ENCODE data around the gene VSIR.

The VSIR gene

GRCh38 chr10:71736570-71736952, 36.8 kb downstream of the VSIR start:
- no peaks in the 10 kb centered on the region for H3K36me3 ChIP-seq (ENCODE audit: control insufficient read depth, insufficient read depth, low read length)
- no peak overlapping the region for H3K4me3 ChIP-seq (ENCODE audit: low read length)
- peak overlapping the region; percentile 45 for H3K9ac ChIP-seq (ENCODE audit: low read length)
- no peaks in the 10 kb centered on the region for H3K27me3 ChIP-seq (ENCODE audit: control insufficient read depth, insufficient read depth, low read length)
- peaks cover 42% of the 10 kb centered on the region for H3K4me1 ChIP-seq (ENCODE audit: control insufficient read depth, insufficient read depth, low read length)
- H3K9me3 ChIP-seq (ENCODE audit: control insufficient read depth, low read length) = no peaks in the 10 kb centered on the region

GRCh38 chr10:71735709-71736569, 37.4 kb downstream of the VSIR start:
- peak overlapping the region; percentile 45 for H3K9ac ChIP-seq (ENCODE audit: low read length)

GRCh38 chr10:71734797-71735196, 38.5 kb downstream of the VSIR start:
- Histone ChIP-seq H3K27me3 (ENCODE audit: control insufficient read depth, insufficient read depth, low read length) (no peaks in the 10 kb centered on the region), H3K9me3 (ENCODE audit: control insufficient read depth, low read length) (no peaks in the 10 kb centered on the region), H3K4me1 (ENCODE audit: control insufficient read depth, insufficient read depth, low read length) (peaks cover 35% of the 10 kb centered on the region), H3K4me3 (ENCODE audit: low read length) (no peak overlapping the region), H3K9ac (ENCODE audit: low read length) (no peak overlapping the region), H3K36me3 (ENCODE audit: control insufficient read depth, insufficient read depth, low read length) (no peaks in the 10 kb centered on the region)

More at GRCh38 chr10:71735709-71736569, 37.4 kb downstream of the VSIR start:
- peaks cover 42% of the 10 kb centered on the region for H3K4me1 ChIP-seq (ENCODE audit: control insufficient read depth, insufficient read depth, low read length)
- H3K36me3 ChIP-seq (ENCODE audit: control insufficient read depth, insufficient read depth, low read length) = no peaks in the 10 kb centered on the region
- no peaks in the 10 kb centered on the region for H3K9me3 ChIP-seq (ENCODE audit: control insufficient read depth, low read length)
- no peak overlapping the region for H3K4me3 ChIP-seq (ENCODE audit: low read length)
- no peaks in the 10 kb centered on the region for H3K27me3 ChIP-seq (ENCODE audit: control insufficient read depth, insufficient read depth, low read length)

GRCh38 chr10:71731791-71732190, 41.5 kb downstream of the VSIR start:
- no peak overlapping the region for H3K4me3 ChIP-seq (ENCODE audit: low read length)
- H3K27me3 ChIP-seq (ENCODE audit: control insufficient read depth, insufficient read depth, low read length) = no peaks in the 10 kb centered on the region
- H3K4me1 ChIP-seq (ENCODE audit: control insufficient read depth, insufficient read depth, low read length) = peaks cover 44% of the 10 kb centered on the region
- H3K36me3 ChIP-seq (ENCODE audit: control insufficient read depth, insufficient read depth, low read length) = no peaks in the 10 kb centered on the region
- no peak overlapping the region for H3K9ac ChIP-seq (ENCODE audit: low read length)
- no peaks in the 10 kb centered on the region for H3K9me3 ChIP-seq (ENCODE audit: control insufficient read depth, low read length)

DNA sequence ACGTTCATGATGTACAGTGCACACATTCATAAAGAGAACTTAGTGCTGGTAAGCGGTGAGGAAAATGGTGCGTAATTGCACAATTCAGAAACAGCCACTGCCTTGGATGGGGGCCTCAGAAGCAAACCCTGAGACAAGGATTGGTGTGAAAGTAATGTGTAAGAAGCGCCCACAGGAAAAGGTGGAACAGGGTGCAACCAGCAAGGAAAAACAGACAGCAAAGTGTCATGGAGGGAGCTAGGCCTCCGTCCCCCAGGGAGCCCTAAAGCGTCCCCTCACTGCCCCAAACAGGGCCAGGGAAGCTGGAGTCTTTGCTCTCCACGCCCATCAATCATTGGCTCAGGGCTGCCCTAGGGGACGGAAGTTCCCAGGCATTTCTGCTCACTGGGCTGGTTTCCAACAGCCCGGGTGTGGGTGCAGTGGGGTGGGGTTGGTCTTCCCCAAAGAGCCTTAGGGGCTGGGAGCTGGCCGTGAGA, 44.1 kb downstream of the VSIR start:
- H3K4me3 ChIP-seq (ENCODE audit: low read length) = no peak overlapping the region
- H3K9ac ChIP-seq (ENCODE audit: low read length) = no peak overlapping the region
- peaks cover 43% of the 10 kb centered on the region for H3K4me1 ChIP-seq (ENCODE audit: control insufficient read depth, insufficient read depth, low read length)
- H3K36me3 ChIP-seq (ENCODE audit: control insufficient read depth, insufficient read depth, low read length) = no peaks in the 10 kb centered on the region
- no peaks in the 10 kb centered on the region for H3K27me3 ChIP-seq (ENCODE audit: control insufficient read depth, insufficient read depth, low read length)
- H3K9me3 ChIP-seq (ENCODE audit: control insufficient read depth, low read length) = no peaks in the 10 kb centered on the region

DNA sequence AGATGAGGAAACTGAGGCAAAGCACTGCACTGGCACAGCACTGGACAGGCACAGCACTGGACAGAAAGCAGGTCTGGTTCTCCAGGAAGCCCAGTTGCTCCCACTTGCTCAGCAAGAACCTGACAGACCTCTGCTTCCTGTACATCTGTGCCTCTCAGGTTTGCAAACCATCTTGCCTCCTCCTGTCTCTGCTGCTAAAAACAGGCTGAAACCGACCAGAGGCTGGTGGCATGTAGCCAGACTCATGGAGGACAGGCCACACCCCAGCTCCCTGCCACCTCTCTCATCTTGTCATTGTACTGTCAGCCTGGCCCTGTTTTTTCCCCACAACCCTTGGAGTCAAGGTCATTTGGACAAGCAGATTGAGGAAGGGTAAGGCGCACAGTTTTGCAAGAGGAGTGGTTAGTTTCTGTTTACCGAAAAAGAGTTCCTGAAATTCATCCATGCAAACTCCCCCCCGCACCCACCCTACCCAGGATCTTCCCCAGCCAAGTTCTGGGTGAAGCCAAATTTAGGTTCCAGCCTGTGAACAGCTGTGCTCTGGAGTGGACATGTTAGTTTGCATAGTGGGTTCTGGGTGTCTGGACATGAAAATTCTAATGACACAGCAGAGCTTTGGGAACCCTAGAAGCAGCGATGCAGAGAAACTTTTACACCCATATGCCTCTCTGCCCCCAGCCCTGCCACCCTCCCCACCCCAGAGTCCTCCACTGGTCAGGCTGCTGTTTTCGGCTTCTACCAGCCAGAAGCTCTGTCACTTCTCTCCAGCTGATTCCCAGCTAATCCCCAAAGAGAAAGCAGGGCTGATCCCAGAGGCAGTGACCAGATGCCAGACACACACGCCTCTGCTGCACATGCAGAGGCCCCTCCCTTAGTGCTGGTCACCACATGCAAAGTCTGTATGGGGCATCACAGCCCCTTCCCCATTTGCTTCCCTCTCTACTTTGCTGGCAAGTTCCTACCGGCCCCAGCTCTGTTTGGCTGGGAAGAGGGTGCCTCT, 45.3 kb downstream of the VSIR start:
- no peaks in the 10 kb centered on the region for H3K9me3 ChIP-seq (ENCODE audit: control insufficient read depth, low read length)
- H3K27me3 ChIP-seq (ENCODE audit: control insufficient read depth, insufficient read depth, low read length) = no peaks in the 10 kb centered on the region
- H3K36me3 ChIP-seq (ENCODE audit: control insufficient read depth, insufficient read depth, low read length) = no peaks in the 10 kb centered on the region
- H3K4me1 ChIP-seq (ENCODE audit: control insufficient read depth, insufficient read depth, low read length) = peaks cover 43% of the 10 kb centered on the region
- H3K4me3 ChIP-seq (ENCODE audit: low read length) = no peak overlapping the region
- peak overlapping the region; percentile 38 for H3K9ac ChIP-seq (ENCODE audit: low read length)

GRCh38 chr10:71727105-71727737, 46.1 kb downstream of the VSIR start:
- H3K9ac ChIP-seq (ENCODE audit: low read length) = peak overlapping the region; percentile 38
- no peaks in the 10 kb centered on the region for H3K27me3 ChIP-seq (ENCODE audit: control insufficient read depth, insufficient read depth, low read length)
- H3K36me3 ChIP-seq (ENCODE audit: control insufficient read depth, insufficient read depth, low read length) = no peaks in the 10 kb centered on the region
- no peaks in the 10 kb centered on the region for H3K9me3 ChIP-seq (ENCODE audit: control insufficient read depth, low read length)
- no peak overlapping the region for H3K4me3 ChIP-seq (ENCODE audit: low read length)
- peaks cover 43% of the 10 kb centered on the region for H3K4me1 ChIP-seq (ENCODE audit: control insufficient read depth, insufficient read depth, low read length)

DNA sequence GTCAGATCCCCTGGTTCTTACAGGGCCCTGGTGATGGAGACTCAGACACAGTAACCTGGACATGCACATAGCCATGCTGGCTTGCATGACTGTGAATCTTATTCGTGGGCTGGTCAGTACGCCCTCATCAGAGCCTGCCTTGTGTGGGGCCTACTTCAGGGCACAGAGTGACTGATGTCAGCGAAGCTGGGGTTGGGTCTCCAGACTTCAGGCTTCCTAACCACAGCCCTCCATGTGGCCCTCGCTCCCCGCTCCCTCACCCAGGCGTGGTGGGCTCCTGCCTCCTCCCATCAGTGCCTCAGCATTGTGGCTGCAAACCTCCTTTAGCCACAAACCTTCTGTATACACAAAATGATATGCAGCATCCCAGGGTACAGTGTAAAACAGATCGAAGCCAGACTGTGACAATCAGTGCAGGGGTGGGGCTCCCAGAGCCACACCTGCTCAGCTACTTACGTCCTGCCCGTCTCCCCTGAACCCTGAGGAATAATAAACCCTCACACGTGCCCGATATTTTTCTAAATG, 46.7 kb downstream of the VSIR start:
- no peaks in the 10 kb centered on the region for H3K9me3 ChIP-seq (ENCODE audit: control insufficient read depth, low read length)
- H3K9ac ChIP-seq (ENCODE audit: low read length) = peak overlapping the region; percentile 38
- H3K27me3 ChIP-seq (ENCODE audit: control insufficient read depth, insufficient read depth, low read length) = no peaks in the 10 kb centered on the region
- no peak overlapping the region for H3K4me3 ChIP-seq (ENCODE audit: low read length)
- peaks cover 43% of the 10 kb centered on the region for H3K4me1 ChIP-seq (ENCODE audit: control insufficient read depth, insufficient read depth, low read length)
- no peaks in the 10 kb centered on the region for H3K36me3 ChIP-seq (ENCODE audit: control insufficient read depth, insufficient read depth, low read length)

GRCh38 chr10:71725998-71726579, 47.2 kb downstream of the VSIR start:
- Histone ChIP-seq H3K4me3 (ENCODE audit: low read length) (no peak overlapping the region), H3K27me3 (ENCODE audit: control insufficient read depth, insufficient read depth, low read length) (no peaks in the 10 kb centered on the region), H3K36me3 (ENCODE audit: control insufficient read depth, insufficient read depth, low read length) (no peaks in the 10 kb centered on the region), H3K4me1 (ENCODE audit: control insufficient read depth, insufficient read depth, low read length) (peaks cover 43% of the 10 kb centered on the region), H3K9me3 (ENCODE audit: control insufficient read depth, low read length) (no peaks in the 10 kb centered on the region), H3K9ac (ENCODE audit: low read length) (no peak overlapping the region)

DNA sequence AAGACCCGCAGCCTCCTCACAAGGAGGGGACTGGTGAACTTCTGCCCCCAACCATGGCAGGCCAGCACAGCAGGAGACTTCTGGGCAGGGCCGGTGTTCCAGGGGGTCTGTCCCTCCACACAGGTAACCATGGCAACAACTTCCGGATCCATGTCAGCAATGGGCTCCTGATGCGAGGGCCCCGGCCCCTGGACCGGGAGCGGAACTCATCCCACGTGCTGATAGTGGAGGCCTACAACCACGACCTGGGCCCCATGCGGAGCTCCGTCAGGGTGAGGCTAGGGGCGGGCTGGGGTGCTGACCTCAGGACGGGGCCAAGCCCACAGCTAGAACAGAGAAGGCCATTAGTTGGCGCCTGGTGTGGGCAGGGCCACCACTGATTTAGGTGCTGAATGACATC, 48.1 kb downstream of the VSIR start:
- H3K4me1 ChIP-seq (ENCODE audit: control insufficient read depth, insufficient read depth, low read length) = peaks cover 43% of the 10 kb centered on the region

GRCh38 chr10:71724539-71724938, 48.8 kb downstream of the VSIR start:
- H3K4me3 ChIP-seq (ENCODE audit: low read length) = no peak overlapping the region
- no peaks in the 10 kb centered on the region for H3K36me3 ChIP-seq (ENCODE audit: control insufficient read depth, insufficient read depth, low read length)
- H3K9me3 ChIP-seq (ENCODE audit: control insufficient read depth, low read length) = no peaks in the 10 kb centered on the region
- no peaks in the 10 kb centered on the region for H3K27me3 ChIP-seq (ENCODE audit: control insufficient read depth, insufficient read depth, low read length)
- H3K9ac ChIP-seq (ENCODE audit: low read length) = no peak overlapping the region
- H3K4me1 ChIP-seq (ENCODE audit: control insufficient read depth, insufficient read depth, low read length) = peaks cover 42% of the 10 kb centered on the region

More for the DNA sequence above, 48.1 kb downstream of the VSIR start:
- H3K4me3 ChIP-seq (ENCODE audit: low read length) = no peak overlapping the region
- H3K36me3 ChIP-seq (ENCODE audit: control insufficient read depth, insufficient read depth, low read length) = no peaks in the 10 kb centered on the region
- H3K9me3 ChIP-seq (ENCODE audit: control insufficient read depth, low read length) = no peaks in the 10 kb centered on the region
- H3K9ac ChIP-seq (ENCODE audit: low read length) = no peak overlapping the region
- no peaks in the 10 kb centered on the region for H3K27me3 ChIP-seq (ENCODE audit: control insufficient read depth, insufficient read depth, low read length)
